ENCODE data around the gene PLEKHD1.

PLEKHD1 gene

GRCh38 chr14:69547701-69548348 is 63.3 kb downstream of the PLEKHD1 start:
- DNase-seq (ENCODE audit: low read depth): no peak

GRCh38 chr14:69548566-69548965 is 64.0 kb downstream of the PLEKHD1 start:
- no peak for DNase-seq (ENCODE audit: low read depth)

GRCh38 chr14:69551511-69551910 is 67.0 kb downstream of the PLEKHD1 start:
- no peak for DNase-seq (ENCODE audit: low read depth)

DNA sequence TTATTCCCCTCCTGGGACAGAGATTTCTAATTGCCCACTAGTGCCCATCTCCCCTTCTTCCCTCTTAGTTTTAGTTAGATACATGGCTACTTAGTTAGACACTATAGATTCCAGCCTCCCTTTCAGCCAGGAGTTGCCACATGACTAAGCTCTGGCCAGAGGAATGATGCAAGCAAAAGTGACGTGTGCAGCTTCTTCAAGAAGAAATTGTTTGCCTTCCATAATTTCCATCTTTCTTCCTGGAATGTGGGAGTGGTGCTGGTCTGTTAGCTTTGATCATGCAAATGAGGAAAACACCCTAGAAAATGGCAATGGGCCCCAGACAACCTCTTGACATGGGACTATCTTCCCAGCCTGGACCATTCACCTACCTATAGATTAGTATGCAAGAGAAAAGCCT is 68.7 kb downstream of the PLEKHD1 start:
- DNase-seq (ENCODE audit: low read depth): no peak

- DNase-seq (ENCODE audit: low read depth): no peak
Measured at GRCh38 chr14:69554500-69554899, 70.0 kb downstream of the PLEKHD1 start.

GRCh38 chr14:69558774-69559173 is 74.2 kb downstream of the PLEKHD1 start:
- no peak for DNase-seq (ENCODE audit: low read depth)

- DNase-seq (ENCODE audit: low read depth): no peak
Measured at GRCh38 chr14:69559581-69560011, 75.1 kb downstream of the PLEKHD1 start.

- DNase-seq (ENCODE audit: low read depth): no peak
Measured at GRCh38 chr14:69560826-69561225, 76.3 kb downstream of the PLEKHD1 start.

GRCh38 chr14:69561893-69562292 is 77.4 kb downstream of the PLEKHD1 start:
- no peak for DNase-seq (ENCODE audit: low read depth)

GRCh38 chr14:69567563-69567962 is 83.0 kb downstream of the PLEKHD1 start:
- no peak for DNase-seq (ENCODE audit: low read depth)

DNA sequence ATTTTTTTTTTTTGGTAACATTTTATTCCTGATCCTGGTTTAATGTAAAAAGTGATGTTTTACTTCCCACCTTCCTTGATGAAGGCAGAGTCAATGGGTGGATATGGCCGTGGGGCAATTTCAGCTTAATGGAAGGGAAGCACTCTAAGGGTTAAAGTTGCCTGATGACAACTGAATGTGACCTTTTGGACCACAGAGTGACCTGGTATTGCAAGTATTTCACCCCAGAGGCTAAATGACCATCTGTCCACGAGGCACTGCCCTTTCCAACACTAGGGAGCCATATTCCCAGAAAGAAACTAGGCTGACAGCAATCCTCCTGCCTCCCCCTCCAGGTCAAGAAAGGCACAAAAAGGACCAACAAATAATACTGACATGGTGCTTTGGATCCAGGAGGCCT is 85.3 kb downstream of the PLEKHD1 start:
- DNase-seq (ENCODE audit: low read depth): no peak

GRCh38 chr14:69570836-69571330 is 86.4 kb downstream of the PLEKHD1 start:
- no peak for DNase-seq (ENCODE audit: low read depth)

DNA sequence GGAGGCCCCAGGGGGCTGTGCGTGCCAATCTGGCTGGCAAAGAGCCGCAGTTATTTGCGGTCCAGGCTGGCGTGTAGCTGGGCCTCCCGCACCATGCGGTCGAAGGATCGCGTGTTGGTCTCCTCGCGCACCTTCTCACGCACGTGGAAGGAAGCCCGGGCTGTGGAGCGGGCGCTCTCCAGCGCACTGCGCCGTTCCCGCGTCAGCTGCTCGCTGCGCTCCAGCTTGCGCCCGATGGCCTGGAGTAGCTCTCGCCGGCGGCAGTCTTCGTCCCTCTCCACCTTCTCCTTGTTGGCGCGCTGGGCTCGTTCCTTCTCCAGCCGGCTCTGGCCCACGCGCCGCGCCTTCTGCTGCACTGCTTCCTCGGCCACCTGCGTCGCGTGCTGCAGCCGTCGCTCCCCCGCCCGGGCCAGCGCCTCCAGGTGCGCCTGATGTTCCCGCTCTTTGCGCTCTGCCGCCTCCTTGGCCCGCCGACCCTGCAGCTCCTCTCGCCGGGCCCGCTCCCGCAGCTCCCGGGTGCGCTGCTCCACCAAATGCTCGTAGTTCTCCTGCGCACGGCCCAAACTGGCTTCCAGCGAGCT is 87.0 kb downstream of the PLEKHD1 start:
- no peak for DNase-seq (ENCODE audit: low read depth)

DNA sequence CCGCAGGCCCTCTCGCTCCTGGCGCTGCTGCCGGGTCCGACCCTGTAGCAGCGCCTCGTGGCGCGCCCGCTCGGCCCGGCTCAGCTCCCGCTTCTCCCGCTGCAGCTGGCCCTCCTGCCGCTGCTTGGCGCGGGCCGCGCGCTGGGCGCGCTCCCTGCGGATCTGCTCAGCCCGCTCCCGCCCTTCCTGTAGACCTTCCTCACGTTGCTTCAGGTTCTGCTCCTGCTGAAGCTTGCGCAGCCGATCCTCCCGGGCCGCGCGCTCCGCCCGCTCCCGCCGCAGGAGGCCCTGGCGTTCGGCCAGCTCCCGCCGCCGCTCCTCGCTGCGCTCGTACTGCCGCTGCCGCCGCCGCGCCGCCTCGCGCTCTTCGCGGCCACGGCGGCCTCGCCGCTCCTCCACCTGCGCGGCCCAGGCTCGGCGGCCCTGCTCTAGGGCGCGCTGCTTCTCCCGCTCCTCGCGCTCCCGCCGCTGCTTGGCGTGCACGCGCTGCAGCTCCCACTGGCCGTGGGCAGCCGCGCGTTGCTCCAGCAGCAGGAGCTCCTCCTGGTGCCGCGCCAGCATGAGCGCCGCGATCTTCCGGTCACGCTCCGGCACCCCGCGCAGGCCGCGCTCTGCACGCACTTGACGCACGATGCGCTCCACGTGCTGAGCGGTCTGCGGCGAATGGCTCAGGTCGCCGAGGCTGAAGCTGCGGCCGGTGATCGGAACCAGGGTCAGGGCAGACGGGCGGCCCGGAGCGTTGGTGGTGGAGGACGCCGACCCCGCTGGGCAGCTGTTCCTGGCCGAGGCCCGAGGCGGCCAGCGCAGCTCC is 87.7 kb downstream of the PLEKHD1 start:
- DNase-seq (ENCODE audit: low read depth): no peak

DNA sequence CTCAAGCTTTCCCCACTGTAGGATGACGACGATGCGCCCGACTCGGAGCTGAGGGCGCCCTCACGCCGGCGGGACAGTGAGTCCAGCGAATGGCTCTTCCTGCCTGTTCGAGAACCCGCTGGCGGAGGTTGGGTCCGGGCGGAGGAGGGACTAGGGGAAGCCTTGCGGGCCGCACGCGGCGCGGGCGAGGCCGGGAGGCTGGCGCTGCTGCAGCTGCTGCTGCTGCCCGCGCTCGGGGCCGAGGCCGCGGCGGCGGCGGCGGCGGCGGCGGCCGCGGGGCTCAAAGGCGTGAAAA is 88.3 kb downstream of the PLEKHD1 start:
- DNase-seq (ENCODE audit: low read depth): no peak

DNA sequence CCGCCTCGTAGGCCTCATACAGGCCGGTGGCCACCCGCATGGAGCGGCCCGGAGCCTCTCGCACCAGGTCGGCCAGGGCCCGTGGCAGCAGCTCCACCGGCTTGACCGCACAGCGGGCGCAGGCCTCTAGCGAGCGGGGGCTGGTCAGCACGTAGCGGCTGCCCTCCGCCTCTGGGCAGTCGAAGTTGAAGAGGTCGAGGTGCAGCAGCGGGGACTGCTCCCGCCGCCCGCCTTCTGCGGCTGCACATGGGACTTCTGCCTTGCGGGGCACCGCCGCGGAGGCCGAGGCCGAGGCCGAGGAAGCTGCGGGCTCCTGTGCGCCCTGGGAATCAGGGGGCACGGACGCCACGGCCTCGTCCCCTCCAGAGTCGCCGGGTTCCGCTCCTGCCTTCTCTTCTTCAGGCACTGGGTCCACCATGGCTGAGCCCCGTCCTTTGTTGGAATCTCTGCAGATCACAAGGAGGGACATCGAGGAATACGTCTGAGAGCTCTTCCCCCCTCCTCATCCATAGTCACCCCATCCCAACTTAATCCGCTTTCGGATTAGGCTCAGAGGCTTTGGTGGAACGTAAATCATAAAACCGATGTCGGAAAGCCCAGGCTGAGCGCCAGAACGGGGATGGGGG is 88.8 kb downstream of the PLEKHD1 start:
- no peak for DNase-seq (ENCODE audit: low read depth)

- DNase-seq (ENCODE audit: low read depth): no peak
Measured at GRCh38 chr14:69573831-69574262, 89.3 kb downstream of the PLEKHD1 start.

DNA sequence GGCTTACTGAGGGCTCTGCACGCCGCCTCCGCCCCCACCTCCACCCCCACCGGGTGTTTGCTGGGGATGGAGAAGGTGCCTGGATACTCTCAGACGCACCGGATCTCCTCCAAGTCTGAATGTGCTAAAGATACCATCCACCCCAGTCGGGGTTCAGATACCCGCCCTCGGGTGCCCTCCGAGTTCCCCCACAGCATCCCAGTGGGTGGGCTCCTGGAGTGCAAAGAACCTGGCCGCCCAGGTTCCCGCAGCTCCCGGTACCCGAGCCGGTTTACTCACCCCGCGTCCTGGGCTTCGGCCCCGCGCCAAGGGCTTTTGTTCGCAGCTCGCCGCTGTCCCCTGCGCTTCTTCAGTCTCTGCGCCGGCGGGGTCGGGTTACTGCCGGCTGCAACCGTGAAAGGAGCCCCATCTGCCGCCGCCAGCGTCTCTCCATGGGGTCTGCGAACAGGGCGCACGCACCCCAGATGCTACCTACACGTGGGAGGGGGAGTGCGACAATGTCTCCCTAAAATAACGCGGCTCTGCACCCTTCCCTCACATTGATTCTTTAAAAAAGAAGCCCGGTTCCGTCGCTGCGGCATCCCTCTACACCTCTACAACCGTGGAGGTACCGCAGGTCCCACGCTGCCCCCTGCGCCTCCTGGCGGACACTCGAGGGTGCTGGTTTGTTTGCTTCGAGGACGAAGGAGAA is 89.9 kb downstream of the PLEKHD1 start, which contains the start of gene CCDC177:
TSS of gene CCDC177 (minus strand) at position 609 of the 691 bp plus-strand sequence. CDS start 1,249 bp downstream, outside the sequence.
- DNase-seq (ENCODE audit: low read depth): peak; percentile 52

DNA sequence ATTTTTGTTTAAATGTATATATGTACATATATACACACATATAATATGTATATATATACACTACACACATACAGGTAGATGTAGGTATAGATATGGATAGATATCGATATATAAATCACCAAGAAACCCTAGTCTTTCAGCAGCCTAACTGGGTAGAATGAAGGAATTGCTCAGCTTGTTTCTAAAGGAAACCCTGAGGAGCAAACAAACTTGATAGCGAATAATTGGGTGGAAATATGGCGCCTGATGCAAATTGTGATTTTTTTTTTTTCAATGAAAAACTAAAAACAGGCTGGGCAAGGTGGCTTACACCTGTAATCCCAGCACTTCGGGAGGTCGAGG is 90.4 kb downstream of the PLEKHD1 start:
- no peak for DNase-seq (ENCODE audit: low read depth)

- no peak for DNase-seq (ENCODE audit: low read depth)
Measured at GRCh38 chr14:69579476-69579875, 94.9 kb downstream of the PLEKHD1 start.

DNA sequence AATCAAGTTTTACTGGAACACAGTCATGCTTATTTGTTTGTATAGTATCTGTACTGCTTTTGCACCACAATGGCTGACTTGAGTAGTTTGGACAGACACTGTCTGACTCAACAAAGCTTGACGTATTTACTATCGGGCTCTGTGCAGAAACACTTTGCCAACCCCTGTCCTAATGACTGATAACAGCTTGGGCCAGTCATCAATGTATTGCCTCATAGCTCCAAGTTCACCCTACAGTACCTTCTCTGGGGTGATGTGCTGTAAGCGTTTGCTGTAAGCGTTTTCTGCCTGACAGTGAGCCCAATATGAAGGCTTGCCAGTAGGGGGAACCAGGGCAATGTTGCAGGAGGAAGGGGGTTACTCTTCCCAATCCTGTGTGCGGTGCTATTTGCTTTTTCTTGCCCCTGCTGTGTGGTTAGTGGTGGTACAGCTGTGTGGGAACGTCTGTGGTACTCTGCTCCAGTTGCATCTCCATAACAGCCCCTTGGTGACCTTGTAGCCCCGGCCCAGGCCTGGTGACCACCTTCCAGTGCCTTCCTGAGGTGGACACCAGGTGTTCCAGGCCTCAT is 95.6 kb downstream of the PLEKHD1 start:
- DNase-seq (ENCODE audit: low read depth): no peak

Measured in T follicular helper cell (primary cell).